AG08395 (cell line): ENCODE data around the gene TSPAN2.

Experiments
- DNase-seq: peaks from one replicate; pipeline ENCODE4 v3.0.0; 2012; ENCODE audit warnings: mixed read lengths, low spot score

The TSPAN2 gene

DNA sequence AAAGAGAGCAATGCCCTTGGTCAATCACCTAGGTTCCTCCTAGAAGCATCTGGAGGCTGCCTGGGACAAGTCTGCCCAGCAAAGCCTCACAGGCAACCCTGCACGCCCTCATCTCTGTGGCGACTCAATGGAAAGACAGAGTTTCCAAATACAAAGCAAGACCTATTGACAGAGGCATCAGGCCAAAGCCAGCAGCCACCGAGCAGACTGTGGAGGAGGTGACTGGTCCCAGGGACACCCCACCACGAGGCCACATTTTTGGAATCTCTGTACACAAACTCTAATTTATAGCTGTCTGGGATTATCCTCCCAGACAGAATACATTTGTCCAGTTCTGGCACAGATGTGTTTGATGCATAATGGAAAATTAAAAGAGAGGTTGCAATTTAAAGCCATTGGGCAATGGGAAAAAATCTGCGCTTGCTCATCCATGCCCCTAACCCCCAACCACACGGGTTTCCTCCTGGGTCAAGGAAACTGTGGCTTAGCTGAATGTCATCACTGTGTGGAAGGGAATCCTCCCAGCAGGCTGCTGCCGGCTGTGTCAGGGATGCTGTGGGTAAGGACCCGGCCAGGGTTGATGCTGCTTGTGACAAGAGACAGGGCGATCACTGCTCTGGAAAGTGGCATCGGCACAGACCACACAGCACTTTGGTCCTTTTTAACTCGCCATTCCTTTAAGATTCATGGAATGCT lies 14.3 kb downstream of the TSPAN2 start:
- peak; percentile 38 for DNase-seq

DNA sequence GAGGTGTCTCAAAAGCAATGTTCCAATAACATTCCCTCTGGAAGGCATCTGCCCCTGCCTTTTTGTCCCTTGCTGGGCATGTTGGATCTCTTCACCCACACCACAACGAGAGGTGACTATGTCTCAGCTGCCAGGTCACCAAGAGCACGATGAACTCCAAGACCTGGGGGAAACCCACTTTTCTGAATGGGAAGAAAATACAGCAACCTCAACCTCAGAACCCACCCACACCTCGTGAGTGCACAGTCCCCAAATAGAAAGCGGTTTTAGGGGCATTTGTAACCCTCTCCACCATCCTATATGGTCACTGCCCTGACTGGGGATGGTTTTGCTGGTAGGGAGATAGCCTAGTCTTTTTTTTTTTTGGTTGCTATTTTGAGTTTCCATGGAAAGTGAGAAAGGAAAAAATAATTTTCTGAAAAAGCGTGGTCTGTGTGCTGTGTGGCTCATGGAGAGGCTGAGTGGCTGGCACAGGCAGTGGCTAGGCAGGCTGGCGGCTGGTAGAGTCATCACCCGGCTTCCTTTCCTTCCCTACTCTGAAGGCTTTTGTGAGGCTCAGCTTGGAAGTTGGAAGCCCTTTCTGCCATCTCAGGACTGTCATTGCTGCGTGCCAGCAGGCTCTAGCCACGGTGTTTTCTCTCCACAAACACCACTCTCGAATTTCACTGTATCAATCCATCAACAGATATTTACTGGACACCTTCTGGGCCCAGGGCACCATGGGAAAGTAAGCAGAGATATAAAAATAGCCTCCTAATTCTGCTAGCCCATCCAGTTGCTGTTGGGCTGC lies 15.8 kb downstream of the TSPAN2 start:
- DNase-seq, result no peak

- DNase-seq, result no peak
These were observed 18.2 kb downstream of the TSPAN2 start for GRCh38 chr1:115071012-115071664.

- DNase-seq, result no peak
These were observed 19.5 kb downstream of the TSPAN2 start for GRCh38 chr1:115069659-115070308.

GRCh38 chr1:115068826-115069585 lies 20.3 kb downstream of the TSPAN2 start:
- DNase-seq, result peak; percentile 62

DNA sequence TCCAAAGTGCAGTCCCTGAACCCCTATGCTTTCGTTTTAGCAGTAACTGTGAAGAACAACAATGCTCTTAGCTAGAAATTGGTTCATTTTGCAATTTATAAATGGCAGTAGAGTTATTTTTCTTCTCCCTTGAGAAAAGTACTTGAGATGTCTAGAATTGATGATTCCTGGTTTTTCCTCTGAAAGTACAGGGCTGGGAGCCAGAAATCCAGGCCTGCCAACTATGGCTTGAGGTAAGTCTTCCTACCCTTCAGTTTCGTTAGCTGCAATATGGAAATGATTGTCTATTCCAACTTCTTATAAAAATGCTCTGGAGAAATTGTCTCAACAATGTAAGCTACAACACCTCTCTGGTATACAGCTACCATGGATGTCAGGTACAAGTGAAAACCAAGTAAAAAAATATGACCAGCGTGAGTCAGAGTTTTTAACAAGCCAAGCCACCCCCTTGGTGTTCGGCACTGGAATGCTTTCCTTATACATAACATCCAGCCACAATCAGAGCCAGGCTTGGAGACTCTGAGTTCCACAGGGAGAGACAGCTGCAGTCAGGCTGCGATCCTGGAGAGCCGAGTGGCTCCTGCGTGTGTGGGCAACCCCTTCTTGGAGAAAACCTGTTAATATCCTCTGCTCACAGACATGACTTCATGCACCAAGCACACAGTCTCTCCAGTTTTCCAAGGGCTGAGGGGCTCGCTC lies 22.0 kb downstream of the TSPAN2 start:
- DNase-seq, result peak; percentile 74

- no peak for DNase-seq
These were observed 24.3 kb downstream of the TSPAN2 start for GRCh38 chr1:115065021-115065420.

- DNase-seq, result no peak
These were observed 24.8 kb downstream of the TSPAN2 start for GRCh38 chr1:115064461-115064860.

- no peak for DNase-seq
These were observed 25.9 kb downstream of the TSPAN2 start for GRCh38 chr1:115063228-115063901.

- no peak for DNase-seq
These were observed 26.7 kb downstream of the TSPAN2 start for GRCh38 chr1:115062542-115063004.

GRCh38 chr1:115060501-115060900 lies 28.8 kb downstream of the TSPAN2 start:
- no peak for DNase-seq

DNA sequence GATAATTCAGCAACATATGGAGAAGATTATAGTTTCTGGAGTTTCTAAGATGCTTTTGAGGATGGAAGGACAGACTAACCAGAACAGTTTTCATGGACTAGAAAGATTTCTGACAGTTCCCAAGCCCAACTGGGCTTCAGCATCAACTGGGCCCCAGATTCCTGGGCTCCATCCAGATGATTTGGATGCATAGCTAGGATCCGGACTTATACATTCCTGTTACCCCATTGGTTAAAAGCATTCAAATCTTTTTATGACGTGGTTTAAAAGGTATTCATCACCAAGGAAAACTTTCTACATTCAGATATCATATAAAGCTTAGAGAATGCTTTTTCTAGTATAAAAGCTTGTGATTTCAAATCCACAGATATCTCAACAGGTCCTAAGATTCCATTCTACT lies 30.0 kb downstream of the TSPAN2 start:
- no peak for DNase-seq

DNA sequence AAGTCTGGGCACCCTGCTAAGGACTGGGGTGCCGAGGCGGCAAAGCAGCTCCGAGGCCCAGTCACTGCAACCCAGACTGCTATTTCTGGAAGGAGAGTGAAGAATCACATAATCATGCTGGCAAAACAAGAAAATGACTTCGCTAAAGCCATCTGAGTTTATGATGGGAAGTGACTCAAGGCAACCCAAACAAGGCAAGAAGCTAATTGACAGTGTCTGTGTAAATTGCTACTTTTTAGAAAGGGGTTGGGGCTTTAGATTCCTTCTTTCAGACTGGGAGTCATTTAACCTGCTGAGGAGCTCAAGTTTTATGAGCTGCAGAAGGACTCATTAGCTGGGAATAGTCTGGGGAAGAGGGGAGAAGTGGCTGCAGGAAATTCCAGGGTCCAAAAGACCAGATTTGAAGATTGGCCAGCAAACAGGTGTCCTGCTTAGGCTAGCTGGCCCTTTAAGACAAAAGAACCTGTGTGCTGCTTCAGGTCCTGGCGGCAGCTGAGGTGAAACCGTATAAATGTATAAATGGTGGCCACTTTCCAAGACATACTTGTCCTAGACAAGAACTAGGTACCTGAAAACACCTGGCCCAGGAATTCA lies 31.5 kb downstream of the TSPAN2 start:
- DNase-seq, result no peak

DNA sequence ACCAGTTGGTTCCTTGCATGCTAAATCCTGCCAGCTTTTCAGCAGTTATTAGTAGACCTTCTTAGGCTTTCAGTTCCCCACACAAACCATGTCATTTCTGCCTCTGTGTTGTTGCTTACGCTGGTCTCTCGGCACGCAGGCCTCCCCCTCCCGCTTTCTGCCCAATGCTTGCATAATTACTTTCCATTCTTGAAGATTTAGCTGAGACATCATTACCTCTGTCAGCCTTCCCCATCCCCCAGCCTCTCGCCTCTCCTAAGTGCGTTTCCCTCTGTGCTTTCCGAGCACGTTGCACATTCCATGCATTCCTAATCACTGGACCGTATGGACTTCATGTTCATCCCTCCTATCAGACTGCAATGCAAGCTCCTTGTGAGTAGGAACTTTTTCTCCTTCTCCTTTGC lies 32.9 kb downstream of the TSPAN2 start:
- peak; percentile 66 for DNase-seq

DNA sequence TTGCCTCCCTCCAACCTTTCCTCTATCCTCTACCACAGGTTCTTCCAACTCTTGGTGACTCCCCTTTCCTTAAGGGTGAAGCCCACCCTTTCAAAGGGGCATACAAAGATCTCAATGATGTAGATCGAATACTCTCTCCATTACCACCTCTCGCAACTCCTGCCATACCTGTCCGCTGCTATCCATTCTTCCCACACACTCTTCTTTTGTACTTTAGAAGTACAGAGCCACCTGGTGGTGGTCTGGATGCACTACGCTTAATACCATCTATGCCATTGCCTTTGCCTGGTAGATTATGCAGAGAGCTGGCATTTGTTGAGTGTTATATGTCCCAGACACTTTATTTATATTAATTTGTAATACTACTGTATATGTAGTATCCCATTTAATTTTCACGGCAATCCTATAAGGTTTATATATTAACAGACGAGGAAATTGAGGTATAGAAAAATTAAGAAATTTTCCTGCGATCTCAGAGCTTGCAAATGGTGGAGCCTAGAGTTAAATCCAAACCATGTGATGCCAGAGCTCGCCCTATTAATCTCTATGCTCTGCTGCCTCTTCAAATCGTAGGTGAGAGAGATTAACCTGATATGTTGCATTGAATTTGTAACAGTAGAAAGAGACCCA lies 36.7 kb downstream of the TSPAN2 start:
- peak; percentile 75 for DNase-seq

GRCh38 chr1:115051850-115052249 lies 37.5 kb downstream of the TSPAN2 start:
- DNase-seq, result no peak

- no peak for DNase-seq
These were observed 42.6 kb downstream of the TSPAN2 start for GRCh38 chr1:115046751-115047150.

GRCh38 chr1:115041654-115042053 lies 47.6 kb downstream of the TSPAN2 start:
- no peak for DNase-seq

GRCh38 chr1:115040501-115040900 lies 48.8 kb downstream of the TSPAN2 start:
- no peak for DNase-seq
